CD1c-positive myeloid dendritic cell (primary cell): Measurements from ENCODE around the gene KRTCAP2.
"Not testable (repeated sequence)": the region's sequence is repeated elsewhere in the genome, so short reads cannot be mapped to it uniquely, and the experiment has no call there.

ENCODE experiments used
- DNase-seq: peaks from one replicate; pipeline ENCODE4 v3.0.0-alpha.2; 2016; ENCODE audit errors: extremely low spot score

The KRTCAP2 gene

GRCh38 chr1:155172732-155173477, at the start of gene KRTCAP2:
Gene KRTCAP2 (minus strand): TSS chr1:155173304. CDS start chr1:155173224, 80 bp downstream.
- peak; percentile 98 for DNase-seq

- DNase-seq, result peak; percentile 19
These were observed 47.3 kb upstream of the KRTCAP2 start for GRCh38 chr1:155220211-155220965.

GRCh38 chr1:155219592-155220031, 46.5 kb upstream of the KRTCAP2 start:
- peak; percentile 73 for DNase-seq

GRCh38 chr1:155218854-155219591, 45.9 kb upstream of the KRTCAP2 start:
- DNase-seq, result peak; percentile 66

GRCh38 chr1:155214702-155215101, 41.6 kb upstream of the KRTCAP2 start:
- not testable (repeated sequence) for DNase-seq

GRCh38 chr1:155212051-155212440, 38.9 kb upstream of the KRTCAP2 start:
- not testable (repeated sequence) for DNase-seq

GRCh38 chr1:155211381-155212050, 38.4 kb upstream of the KRTCAP2 start:
- not testable (repeated sequence) for DNase-seq

- peak; percentile 80 for DNase-seq
These were observed 37.4 kb upstream of the KRTCAP2 start for GRCh38 chr1:155210314-155211104.

GRCh38 chr1:155209312-155209721, 36.2 kb upstream of the KRTCAP2 start:
- DNase-seq, result no peak

GRCh38 chr1:155208541-155209311, 35.6 kb upstream of the KRTCAP2 start, which contains the start of gene MTX1:
Gene MTX1 (plus strand): TSS chr1:155208695. CDS start chr1:155208805, 110 bp downstream.
- peak; percentile 88 for DNase-seq

GRCh38 chr1:155207806-155208540, 34.9 kb upstream of the KRTCAP2 start, which contains the start of gene THBS3:
Gene THBS3 (minus strand): TSS chr1:155207897. CDS start chr1:155207876, 21 bp downstream.
- DNase-seq, result no peak

- DNase-seq, result peak; percentile 87
These were observed 34.0 kb upstream of the KRTCAP2 start for GRCh38 chr1:155206891-155207805.

GRCh38 chr1:155205969-155206593, 33.0 kb upstream of the KRTCAP2 start:
- no peak for DNase-seq

GRCh38 chr1:155205035-155205434, 31.9 kb upstream of the KRTCAP2 start:
- DNase-seq, result no peak

GRCh38 chr1:155202731-155203515, 29.8 kb upstream of the KRTCAP2 start:
- DNase-seq, result no peak

- no peak for DNase-seq
These were observed 29.1 kb upstream of the KRTCAP2 start for GRCh38 chr1:155202198-155202597.

GRCh38 chr1:155200920-155201319, 27.8 kb upstream of the KRTCAP2 start:
- DNase-seq, result no peak
